ENCODE data around the gene C19orf81.

The C19orf81 gene

DNA sequence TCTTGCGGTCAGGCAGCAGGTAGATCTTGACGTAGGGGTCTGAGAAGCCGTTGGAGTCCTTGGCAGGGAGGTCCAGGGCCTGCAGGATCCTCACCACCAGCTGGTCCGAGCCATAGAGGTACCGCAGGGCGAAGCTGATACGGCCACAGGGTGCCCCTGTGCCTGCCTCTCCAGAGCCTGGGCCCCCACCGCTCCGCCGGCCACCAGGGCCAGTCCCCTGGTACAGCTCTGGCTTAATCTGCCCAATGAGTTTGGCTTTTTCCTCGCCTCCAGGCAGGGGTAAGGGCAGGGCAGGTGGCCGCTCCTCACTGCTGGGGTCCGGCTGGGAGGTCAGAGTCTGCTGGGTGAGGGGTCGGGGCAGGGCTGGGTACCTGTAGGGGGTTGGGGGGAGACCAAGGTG is 19.4 kb upstream of the C19orf81 start:
- no peak for DNase-seq

DNA sequence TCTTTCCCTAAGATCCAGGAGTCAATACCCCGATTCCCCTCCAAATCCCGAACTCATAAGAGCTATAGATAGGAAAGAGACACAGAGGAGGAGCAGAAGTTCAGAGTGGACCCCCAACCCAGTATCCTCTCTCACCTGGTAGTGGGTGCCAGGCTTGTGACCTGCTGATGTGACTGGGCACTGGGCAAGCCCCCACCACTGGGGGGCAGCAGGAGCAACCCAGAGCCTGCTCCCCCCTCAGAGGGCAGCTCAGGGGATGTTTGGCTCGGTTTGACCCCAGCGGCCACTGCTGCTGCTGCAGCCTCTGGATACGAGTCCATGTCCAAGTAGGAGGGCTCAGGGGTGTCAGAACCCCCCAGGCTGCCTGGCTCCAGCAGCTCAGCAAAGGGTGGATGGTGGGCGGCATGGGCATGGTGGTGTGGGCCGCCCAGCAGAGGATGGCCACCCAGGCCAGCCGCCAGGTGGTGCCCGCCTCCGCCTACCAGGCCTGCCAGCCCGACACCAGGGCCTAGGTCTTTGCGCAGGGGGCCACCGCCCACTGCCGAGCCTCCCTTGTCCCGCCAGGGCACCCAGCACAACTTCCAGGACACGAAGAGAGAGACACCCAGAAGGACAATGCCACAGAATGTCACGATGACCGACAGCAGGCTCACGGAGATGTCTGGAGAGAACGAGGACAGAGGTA is 17.0 kb upstream of the C19orf81 start:
- no peak for DNase-seq

DNA sequence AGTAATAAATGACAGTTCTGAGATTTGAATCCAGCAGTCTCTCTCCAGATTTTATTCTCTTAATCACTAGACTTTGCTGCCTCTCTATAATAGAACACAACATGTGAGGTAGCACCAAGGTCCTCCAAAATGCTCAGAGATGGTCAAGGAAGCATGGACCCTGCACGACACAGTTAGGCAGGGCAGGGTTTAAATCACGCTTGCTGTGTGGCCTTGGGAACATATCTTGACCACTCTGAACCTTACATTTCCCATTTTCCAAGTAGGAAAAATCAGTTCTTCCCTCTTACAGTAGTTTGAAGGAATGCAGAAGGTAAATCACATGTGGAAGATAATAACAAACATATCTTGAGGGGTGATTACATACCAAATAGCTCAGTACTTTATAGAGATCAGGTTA is 15.9 kb upstream of the C19orf81 start:
- DNase-seq: no peak

DNA sequence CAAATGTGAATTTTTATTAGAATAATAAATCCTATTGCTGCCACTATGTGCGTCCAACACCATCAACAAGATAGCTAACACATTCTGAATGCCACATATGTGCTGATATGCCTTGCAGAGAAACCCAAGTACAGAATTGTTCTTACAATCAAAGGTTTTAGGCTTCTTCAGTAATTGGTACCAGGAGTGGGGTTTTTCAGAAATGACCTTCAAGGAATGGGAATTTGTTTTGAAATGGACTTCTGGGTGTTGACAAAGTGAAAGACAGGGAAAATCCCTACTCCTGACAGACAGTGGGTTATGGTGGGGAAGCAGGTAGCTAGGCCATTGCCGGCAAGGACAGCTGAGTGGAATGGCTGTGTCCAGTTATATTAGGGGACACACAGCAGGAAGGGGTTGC is 15.3 kb upstream of the C19orf81 start:
- no peak for DNase-seq

DNA sequence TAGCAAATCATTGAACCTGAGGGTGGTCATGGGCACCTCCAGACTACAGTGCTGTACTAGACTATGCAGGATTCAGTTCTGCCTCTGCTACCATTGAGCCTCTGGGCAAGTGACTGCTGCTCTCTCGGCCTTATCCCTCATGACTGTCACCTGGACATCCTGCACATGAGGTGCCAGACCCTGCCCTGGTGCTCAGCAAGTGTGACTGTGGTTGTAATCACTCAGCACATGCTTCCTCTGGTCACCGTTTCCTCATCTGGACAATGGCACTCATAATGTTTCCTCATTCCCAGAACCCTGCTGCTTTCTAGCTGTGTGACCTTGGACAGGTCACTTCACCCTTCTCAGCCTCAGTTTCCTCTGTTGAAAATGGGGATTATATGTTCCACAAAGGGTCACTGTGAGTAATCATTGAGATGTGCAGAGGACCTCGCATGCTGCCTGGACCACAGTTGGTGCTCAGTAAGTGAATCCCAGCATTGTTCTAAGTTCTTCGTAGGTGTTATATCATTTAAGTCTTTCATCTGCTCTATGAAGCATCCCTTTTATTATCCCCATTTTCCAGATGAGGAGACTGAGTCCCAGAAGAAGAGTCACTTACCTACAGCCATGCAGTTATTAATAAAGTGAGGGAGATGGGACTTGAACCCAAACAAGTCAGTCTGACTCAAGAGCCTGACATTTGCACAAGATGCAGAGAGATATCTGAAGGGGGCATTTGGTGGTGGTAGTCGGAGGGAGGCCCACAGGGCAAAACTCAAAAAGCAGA is 12.7 kb upstream of the C19orf81 start:
- DNase-seq: no peak

DNA sequence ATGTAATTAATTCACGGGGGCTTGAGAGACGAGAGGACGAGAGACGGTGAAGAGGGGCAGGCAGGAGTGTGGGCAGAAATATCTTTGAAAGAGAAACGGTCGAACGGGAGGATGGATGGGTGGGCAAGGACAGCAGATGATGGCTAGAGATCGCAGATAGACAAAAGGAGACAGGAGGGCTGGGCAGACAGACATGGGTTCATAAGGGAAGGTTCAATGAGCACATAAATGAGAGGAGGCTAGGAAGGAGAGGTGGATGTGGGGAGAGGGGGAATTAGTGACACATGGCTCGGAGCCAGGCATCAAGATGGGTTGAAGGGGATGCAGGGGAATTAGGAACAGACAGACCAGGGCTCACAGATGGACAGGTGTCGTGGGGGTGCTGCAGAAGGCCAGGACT is 10.6 kb upstream of the C19orf81 start:
- DNase-seq: no peak

DNA sequence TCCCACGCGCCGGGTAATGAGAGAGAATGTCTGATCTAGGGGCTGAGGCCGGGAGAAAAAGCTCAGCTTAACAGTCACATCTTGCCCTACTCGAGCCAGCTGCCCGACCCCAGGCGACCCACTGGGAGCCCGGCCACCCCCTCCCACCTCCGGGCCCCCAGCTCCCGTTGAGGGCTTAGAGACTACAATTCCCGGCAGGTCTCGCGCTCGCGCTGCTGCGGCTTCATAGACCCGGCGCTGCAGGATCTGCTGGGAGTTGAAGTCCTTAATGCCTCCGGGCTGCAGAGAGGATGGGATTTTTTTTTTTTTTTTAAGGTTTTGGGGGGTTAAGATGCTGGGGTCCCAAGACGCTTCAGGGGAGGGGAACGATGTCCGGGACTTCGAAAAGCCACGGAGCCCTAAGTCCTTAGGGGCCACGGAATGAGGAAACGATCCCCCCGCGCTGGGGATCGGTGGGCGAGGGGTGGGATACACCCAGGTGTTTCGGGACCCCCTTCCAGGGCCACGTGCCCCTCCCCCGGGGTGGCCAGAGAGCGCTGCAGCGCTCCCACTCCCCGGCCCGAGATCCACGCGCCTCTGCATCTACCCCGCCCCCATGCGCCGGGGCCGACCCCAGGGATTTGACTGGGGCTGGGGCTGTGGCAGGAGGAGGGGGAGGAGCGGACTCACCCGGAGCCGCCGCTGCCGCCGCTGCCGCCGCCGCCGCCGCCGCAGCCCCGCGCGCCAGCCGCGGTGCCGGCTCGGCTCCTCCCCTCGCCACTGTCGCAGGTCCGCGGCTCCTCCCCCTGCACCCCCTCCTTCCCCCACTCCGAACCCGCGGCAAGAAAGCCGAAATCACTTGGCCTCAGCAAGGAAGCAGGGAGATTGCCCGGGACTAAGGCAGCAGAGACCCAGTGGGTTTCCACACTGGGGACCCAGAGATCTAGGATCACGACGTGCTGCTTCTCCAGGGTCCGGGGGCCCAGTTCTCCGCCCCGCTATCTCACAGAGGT is 9.8 kb upstream of the C19orf81 start, which contains the start of gene SYT3:
SYT3 (minus strand) TSS at position 761 of the 992 bp plus-strand sequence. CDS start 2,470 bp downstream, outside the sequence.
- no peak for DNase-seq

DNA sequence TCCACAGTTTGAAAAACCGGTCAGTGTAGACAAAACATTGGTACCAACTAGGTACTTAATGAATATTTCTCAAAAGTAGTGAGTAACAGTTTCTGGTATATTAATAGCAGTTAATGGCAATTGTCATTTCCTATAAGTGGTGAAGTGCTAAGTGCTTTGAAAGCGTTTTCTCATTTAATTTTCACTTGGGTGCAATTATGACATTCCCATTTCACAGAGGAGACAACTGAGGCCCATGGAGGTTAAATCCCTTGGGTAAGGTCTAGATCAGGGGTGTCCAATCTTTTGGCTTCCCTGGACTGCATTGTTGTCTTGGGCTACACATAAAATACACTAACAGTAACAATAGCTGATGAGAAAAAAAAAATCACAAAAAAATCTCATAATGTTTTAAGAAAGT is 8.9 kb upstream of the C19orf81 start:
- no peak for DNase-seq

DNA sequence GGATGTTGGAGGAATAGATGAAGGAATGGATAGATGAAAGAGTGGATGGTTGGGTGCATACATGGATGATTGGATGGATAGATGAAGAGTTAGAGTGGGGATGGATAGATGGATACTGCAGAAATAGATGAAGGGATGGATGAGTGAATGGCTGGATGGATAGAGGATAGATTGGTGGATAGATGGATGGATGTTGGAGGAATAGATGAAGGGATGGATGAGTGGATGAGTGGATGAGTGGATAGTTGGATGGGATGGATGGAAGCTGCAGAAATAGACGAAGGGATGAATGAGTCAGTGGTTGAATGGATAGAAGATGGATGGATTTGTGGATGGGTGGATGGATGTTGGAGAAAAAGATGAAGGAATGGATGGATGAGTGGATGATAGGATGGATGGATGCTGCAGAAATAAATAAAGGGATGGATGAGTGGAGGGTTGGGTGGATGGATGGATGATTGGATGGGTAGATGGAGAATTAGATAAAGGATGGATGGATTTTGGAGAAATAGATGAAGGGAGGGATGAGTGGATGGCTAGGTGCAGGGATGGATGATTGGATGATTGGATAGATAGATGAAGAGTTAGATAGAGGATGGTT is 4.8 kb upstream of the C19orf81 start:
- DNase-seq: no peak

DNA sequence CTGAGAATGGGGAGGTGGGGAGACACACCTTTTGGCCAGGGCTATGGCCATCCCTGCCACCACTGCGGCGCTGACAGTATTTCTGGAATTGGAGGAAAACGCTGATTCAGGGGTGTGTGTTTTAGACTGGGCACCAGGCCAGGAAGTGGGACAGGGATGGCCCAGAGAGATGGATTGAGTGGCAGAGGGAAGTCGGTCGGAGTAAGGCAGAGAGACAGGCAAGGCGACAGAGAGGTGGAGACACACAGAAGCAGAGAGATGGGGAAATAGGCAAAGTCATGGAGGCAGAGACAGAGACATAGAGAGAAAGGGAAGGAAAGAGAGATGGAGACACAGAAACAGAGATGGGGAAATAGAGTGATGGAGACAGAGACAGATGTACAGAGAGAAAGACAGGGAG is 4.1 kb upstream of the C19orf81 start:
- no peak for DNase-seq

DNA sequence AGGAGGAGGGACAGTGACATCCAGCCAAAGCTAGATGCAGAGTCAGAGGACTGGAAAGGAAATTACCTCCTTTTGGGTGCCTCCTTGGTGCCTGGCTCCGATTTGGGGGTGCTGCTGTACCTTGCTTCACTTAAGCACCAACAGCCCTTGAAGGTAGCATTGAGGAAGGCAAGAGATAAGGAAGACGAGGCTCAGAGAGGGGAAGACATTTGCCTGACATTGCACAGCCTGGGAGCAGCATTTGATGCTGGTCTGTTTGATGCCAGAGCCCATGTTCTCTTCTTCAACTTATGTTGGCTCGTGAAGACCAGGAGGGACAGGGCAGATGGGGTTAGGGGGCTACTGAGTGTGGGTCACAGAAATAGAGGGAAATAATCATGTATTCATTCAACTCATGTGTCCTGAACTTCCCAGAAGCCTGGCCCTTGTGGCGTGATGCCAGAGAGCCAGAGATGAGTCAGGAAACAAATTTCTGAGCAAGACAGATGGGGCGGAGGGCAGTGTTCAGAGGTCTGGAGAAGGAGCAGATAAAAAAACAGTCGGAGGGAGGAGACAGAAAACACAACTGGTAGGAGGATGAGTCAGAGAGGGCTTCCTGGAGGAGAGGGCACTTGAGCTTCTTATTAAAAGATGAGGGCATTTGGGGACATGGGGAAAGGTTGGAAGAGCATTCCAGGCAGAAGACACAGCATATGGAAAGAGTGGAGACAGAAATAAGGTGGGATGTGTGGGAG is 3.0 kb upstream of the C19orf81 start:
- DNase-seq: no peak

DNA sequence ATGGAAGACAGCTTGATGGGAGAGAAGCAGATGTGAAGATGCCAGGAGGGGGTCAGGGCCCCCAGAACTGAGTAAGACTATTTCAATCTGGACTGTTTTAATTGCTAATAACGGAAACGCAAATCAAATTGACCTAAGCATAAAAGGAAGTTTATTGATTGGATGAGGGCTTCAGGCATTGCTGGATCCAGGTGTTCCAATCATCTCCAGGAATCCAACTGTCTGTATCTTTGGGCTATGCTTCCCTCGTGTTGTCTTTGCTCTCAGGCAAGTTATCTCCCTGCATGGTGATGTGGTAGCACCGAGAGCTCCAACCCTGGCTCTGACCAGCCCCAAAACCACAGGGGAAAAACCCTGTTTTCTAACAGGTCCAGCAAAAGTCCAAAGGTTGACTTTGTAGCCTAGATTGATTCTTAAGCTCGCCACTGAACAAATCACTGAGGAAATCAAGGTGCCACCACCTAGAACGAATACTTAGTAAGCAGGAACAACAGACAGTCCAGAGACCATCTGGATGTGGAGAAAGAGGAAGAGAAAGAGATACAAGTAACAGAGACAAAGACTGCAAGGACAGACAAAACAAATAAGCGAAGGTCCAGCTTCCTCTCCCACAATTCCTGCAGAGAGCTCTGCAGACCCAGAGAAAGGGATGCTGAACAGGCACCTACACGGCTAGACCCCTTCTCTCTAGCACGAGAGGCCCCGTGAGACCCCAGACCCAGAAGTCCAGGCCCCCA is 1.2 kb upstream of the C19orf81 start:
- DNase-seq: no peak

DNA sequence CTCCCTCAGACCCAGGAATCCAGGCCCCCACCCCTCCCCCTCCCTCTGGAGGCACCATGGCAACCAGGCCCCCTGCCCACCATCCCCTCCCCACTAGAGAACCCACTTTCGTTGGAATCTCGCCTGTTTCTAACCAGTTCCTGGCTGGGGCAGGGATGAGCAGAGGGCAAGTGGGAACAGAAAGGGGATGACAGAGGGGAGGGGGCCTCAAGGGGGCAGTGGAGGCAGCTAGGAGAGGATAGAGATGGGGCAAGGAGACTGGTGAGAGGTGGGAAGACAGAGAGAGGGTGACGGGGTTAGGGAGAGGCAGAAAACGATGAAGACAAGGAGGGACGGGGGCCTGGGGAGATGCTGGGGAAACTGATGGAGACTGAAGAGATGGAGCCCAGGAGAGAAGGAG is 586 bp upstream of the C19orf81 start:
- no peak for DNase-seq

DNA sequence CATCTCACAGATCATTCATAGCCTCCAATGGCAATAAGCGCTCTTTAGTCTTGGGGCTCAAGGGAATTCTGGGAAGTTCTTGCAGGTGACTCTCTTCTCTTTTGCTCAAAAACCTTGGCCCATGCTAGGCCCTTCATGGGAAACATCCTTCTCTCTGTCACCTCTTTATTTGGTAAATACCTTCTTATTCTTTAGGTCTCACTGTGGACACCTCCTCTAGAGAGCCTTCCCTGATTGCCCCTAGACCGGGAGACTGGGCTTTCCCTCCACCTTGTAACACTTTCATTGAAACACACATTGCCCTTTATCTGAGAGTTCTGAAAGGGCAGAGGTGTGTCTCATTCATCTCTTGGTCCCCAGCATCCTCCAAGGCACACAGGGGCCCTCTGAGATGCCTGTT is 1.9 kb downstream of the C19orf81 start:
- no peak for DNase-seq

DNA sequence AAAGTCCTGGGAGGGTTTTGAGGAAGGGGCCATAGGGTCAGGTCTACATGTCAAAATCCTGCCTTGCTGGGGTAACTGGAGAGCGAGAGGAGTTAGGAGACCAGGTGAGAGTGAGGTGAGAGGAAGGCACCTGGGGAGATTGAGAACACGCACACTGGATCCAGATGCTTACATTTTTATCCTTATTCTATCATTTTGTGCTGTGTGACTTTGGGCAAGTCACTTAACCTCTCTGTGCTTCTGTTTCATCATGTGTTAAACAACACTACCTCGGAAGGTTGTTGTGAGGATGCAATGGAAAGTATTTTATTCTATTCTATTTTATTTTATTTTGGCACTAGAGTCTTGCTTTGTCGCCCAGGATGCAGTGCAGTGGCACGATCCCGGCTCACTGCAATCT is 3.5 kb downstream of the C19orf81 start:
- no peak for DNase-seq

DNA sequence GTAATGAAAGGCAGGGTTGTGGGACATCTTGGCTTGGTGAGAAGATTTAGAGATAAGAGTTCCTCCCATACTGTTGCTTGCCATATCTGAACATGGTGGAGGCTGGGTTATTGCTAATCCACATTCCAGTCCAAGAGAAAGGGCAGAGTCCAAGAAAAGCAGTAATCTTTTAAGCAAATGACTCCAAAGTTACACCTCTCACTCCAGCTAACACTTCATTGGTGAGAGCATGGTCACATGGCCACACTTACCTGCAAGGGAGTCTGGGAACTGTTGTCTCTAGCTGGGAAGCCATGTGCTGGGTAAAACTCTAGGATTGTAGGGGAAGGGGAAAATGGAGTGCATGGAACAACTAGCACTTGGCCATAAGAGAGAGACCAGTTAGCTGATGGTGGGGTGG is 5.6 kb downstream of the C19orf81 start:
- DNase-seq: no peak

DNA sequence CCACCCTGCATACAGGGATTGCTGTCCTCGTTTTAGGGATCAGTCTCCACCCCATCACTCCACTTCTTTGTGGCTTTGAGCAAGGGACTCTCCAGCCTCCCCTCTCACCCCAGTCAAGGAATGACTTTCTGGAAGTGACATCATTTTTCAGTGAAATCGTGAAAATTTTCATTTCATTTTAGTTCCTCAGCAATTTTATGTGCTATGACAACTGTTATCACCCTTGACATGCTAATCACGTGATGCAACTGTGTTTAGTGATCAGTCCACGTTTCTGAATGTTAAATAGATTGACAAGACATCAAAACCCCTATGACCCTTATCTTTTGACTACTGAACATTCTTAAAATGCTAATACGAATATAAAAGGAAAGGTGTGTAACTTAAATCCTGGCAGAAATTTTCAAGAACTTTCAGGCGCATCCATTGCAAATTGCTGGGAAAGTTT is 8.0 kb downstream of the C19orf81 start:
- DNase-seq: no peak

DNA sequence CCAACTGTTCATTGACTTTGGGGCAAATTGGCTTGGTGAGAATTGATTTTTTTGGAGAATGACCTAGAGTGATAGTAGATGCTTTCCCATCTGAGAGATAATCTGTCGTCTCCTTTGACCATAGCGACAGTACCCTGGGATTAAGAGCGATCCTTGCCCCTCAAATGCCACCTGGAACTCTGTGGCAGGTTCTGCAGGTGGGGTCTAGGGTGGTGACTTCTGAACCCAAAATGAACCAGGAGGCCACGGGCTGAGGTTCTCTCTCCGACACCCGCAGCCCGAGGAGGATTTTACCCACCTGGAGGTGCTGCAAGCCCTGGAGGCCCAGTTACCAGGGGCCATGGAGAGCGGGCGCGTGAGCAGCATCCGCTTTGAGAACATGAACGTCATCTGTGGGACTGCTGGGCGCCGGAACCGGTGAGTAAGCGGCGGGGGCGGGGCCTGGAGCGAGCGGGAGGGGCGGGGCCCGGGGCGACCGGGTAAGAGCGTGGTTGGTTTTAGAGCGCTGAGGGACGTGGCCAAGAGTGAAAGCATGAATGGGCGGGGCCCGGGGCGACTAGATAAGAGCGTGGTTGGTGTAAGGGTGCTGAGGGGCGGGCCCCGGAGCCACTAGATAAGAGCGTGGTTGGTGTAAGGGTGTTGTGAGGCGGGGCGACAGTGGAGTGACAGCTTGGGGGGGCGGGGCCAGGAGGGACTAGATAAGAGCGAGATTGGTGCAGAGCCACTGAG is 8.6 kb downstream of the C19orf81 start:
- peak; percentile 89 for DNase-seq

DNA sequence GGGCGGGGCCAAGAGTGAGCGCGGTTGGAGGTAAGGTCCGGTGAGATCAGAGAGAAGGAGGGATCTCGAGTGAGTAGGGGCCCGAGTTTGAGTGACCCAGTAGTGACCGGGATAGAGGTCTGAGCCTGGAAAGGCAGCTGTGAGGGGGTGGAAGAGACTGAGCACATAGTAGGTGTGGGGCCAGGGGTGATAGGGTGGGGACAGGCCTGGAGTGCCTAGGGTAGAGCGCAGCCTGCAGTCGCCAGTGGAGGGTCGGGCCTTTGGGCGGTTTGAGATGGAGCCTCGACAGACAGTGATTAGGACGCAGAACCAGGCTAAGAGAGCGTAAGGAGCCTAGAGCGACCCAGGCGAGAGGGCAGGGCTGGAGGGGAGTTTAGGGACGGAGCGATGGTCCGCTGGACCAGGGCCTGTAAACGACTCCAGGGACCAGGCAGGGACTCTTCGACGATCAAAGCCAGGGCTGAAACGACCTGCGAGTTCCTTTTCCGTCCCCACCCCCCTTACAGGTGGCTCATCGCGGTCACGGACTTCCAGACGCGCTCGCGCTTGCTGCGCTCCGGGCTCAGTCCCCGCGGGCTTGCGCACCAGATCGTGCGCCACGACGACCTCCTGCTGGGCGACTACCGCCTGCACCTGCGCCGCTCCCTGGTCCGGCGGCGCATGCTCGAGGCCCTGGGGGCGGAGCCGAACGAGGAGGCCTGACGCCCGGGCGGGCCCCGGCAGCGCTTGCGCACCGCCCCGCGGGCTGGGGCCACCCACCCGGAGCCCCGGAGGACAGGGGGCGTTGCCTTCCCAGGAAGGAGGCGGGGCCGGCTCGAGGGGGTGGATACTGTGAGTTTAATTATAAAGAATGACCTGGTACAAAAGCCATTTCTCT is 9.4 kb downstream of the C19orf81 start:
- DNase-seq: no peak
